ENCODE measurements around the gene ZNF879.

DNA sequence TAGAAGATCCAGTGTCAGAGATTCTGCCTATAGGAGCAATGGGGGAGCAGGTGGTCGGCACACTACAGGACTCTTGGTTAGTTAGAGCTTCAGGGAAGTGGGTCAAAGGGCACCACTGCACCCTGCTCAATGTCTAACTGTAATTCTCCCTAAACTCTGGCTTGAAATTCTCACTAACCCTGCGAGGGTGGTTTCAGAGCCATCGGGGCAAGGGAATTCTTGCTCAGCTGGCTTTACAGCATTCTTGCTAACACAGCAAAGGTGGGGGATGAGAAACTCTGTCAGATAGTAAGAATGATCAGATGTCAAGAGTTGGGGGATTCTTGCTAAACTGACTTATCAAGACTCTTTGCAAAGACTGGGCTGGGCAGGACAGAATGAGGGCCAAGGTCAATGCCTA is 31.8 kb downstream of the ZNF879 start:
- TF ChIP-seq, protein P1, sequence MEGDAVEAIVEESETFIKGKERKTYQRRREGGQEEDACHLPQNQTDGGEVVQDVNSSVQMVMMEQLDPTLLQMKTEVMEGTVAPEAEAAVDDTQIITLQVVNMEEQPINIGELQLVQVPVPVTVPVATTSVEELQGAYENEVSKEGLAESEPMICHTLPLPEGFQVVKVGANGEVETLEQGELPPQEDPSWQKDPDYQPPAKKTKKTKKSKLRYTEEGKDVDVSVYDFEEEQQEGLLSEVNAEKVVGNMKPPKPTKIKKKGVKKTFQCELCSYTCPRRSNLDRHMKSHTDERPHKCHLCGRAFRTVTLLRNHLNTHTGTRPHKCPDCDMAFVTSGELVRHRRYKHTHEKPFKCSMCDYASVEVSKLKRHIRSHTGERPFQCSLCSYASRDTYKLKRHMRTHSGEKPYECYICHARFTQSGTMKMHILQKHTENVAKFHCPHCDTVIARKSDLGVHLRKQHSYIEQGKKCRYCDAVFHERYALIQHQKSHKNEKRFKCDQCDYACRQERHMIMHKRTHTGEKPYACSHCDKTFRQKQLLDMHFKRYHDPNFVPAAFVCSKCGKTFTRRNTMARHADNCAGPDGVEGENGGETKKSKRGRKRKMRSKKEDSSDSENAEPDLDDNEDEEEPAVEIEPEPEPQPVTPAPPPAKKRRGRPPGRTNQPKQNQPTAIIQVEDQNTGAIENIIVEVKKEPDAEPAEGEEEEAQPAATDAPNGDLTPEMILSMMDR (optimal IDR thresholded peaks at IDR 0.05 in 1 of 3, IDR thresholded peaks at IDR 0.05 in 1 of 3, conservative IDR thresholded peaks at IDR 0.05 in 1 of 3; ENCODE audit: extremely low read depth in 1 of 3, insufficient read depth in 2 of 3, low read length in 3 of 3): no peak
- TF ChIP-seq EZH2 (IDR thresholded peaks at IDR 0.05; ENCODE audit: low read length): no peak
